ENCODE measurements around the gene JAK1. TPM values are rescaled to one million over a fixed set of nuclear protein-coding genes. Genes with fewer than 3 reads are reported as not detected.
A peak's percentile ranks its signal among the peaks of the same experiment; 100 is the strongest.

JAK1 gene
- total RNA-seq, 1 experiment from 2014 or later = 339 TPM

DNA sequence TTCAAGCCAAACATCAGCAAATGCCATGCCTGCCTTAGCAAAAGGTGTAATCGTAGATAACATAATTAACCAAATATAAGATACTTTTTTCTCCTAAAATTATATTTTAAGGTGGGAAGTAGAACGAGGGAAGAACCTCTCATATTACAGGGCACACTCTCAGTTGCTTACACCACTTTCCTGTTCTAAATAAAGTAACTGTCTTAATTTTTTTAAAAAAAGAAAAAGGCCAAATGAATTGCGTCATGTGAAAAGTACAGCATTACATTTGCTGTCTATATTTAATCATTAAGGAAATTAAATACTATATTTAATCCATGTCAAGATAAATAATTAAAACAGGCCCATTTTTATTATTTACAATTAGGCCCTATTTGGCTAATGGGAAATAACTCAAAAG, 23.7 kb downstream of the JAK1 start:
- Histone ChIP-seq H3K27me3 (replicated peaks; ENCODE audit: insufficient read depth, low read depth, low read length, poor library complexity) (no peaks in the 10 kb centered on the region), H3K4me3 (ENCODE audit: low read depth, low read length, poor library complexity, severe bottlenecking) (no peak overlapping the region), H3K27ac (ENCODE audit: low read depth, low read length, poor library complexity, severe bottlenecking) (peak overlapping the region; percentile 53), H3K9me3 (ENCODE audit: low read depth, low read length, poor library complexity, severe bottlenecking) (no peaks in the 10 kb centered on the region), H3K36me3 (ENCODE audit: insufficient read depth, low read length, poor library complexity, severe bottlenecking) (no peaks in the 10 kb centered on the region), H3K4me1 (ENCODE audit: insufficient read depth, low read length, poor library complexity, severe bottlenecking) (peaks cover 69% of the 10 kb centered on the region)
- TF ChIP-seq EZH2 (IDR thresholded peaks at IDR 0.05; ENCODE audit: borderline replicate concordance, low read depth, low read length, poor library complexity, severe bottlenecking) = no peak
- TF ChIP-seq, protein P1, sequence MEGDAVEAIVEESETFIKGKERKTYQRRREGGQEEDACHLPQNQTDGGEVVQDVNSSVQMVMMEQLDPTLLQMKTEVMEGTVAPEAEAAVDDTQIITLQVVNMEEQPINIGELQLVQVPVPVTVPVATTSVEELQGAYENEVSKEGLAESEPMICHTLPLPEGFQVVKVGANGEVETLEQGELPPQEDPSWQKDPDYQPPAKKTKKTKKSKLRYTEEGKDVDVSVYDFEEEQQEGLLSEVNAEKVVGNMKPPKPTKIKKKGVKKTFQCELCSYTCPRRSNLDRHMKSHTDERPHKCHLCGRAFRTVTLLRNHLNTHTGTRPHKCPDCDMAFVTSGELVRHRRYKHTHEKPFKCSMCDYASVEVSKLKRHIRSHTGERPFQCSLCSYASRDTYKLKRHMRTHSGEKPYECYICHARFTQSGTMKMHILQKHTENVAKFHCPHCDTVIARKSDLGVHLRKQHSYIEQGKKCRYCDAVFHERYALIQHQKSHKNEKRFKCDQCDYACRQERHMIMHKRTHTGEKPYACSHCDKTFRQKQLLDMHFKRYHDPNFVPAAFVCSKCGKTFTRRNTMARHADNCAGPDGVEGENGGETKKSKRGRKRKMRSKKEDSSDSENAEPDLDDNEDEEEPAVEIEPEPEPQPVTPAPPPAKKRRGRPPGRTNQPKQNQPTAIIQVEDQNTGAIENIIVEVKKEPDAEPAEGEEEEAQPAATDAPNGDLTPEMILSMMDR (conservative IDR thresholded peaks at IDR 0.05; ENCODE audit: low read depth, low read length) = no peak
- ChIA-PET POLR2A (ENCODE audit: low non-redundant PET) (no interaction called here), CTCF (no interaction called here)
- BruUV-seq (replicated peaks) = no TSS peak
- no peak for DNase-seq (ENCODE audit: low spot score)
- intact Hi-C loops (cut with micrococcal nuclease; ENCODE audit: unreplicated experiment) = no loop called here

DNA sequence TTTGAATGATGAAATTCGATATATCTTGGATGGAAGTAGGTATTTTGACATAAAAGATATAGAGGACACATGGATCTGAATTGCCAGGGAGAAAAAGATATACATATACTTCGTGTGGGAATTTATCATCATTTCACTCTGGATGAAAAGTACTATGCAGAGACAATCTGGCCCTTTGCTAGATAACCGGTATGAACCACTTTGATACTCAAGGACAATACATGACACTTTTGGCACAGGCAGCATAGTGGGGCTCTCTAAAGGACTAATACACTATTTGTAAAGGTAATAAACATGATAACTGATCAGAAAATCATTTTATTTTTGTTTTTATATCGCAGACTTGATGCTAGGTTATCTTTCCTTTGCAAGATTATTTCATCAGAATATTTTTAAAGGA, 24.2 kb downstream of the JAK1 start:
- H3K27ac ChIP-seq (ENCODE audit: low read depth, low read length, poor library complexity, severe bottlenecking) = peak overlapping the region; percentile 53
- H3K27me3 ChIP-seq (replicated peaks; ENCODE audit: insufficient read depth, low read depth, low read length, poor library complexity) = no peaks in the 10 kb centered on the region
- TF ChIP-seq, protein P1 (conservative IDR thresholded peaks at IDR 0.05; ENCODE audit: low read depth, low read length) = no peak
- no peak for TF ChIP-seq EZH2 (IDR thresholded peaks at IDR 0.05; ENCODE audit: borderline replicate concordance, low read depth, low read length, poor library complexity, severe bottlenecking)
- BruUV-seq (replicated peaks) = no TSS peak
- intact Hi-C loops (cut with micrococcal nuclease; ENCODE audit: unreplicated experiment) = no loop called here
- no peaks in the 10 kb centered on the region for H3K36me3 ChIP-seq (ENCODE audit: insufficient read depth, low read length, poor library complexity, severe bottlenecking)
- H3K4me1 ChIP-seq (ENCODE audit: insufficient read depth, low read length, poor library complexity, severe bottlenecking) = peaks cover 69% of the 10 kb centered on the region
- ChIA-PET CTCF (no interaction called here), POLR2A (ENCODE audit: low non-redundant PET) (interaction anchor here (0.7 kb wide), 1 partner anchor 249 kb away, joined by 3 read pairs; no protein-coding TSS in a partner anchor)
- DNase-seq (ENCODE audit: low spot score) = no peak
- H3K9me3 ChIP-seq (ENCODE audit: low read depth, low read length, poor library complexity, severe bottlenecking) = no peaks in the 10 kb centered on the region
- no peak overlapping the region for H3K4me3 ChIP-seq (ENCODE audit: low read depth, low read length, poor library complexity, severe bottlenecking)

GRCh38 chr1:64941461-64942117, 24.8 kb downstream of the JAK1 start:
- Histone ChIP-seq H3K27ac (ENCODE audit: low read depth, low read length, poor library complexity, severe bottlenecking) (peak overlapping the region; percentile 48), H3K27me3 (replicated peaks; ENCODE audit: insufficient read depth, low read depth, low read length, poor library complexity) (no peaks in the 10 kb centered on the region), H3K4me1 (ENCODE audit: insufficient read depth, low read length, poor library complexity, severe bottlenecking) (peaks cover 71% of the 10 kb centered on the region), H3K9me3 (ENCODE audit: low read depth, low read length, poor library complexity, severe bottlenecking) (no peaks in the 10 kb centered on the region), H3K4me3 (ENCODE audit: low read depth, low read length, poor library complexity, severe bottlenecking) (no peak overlapping the region), H3K36me3 (ENCODE audit: insufficient read depth, low read length, poor library complexity, severe bottlenecking) (no peaks in the 10 kb centered on the region)
- ChIA-PET CTCF (no interaction called here), POLR2A (ENCODE audit: low non-redundant PET) (interaction anchor here (0.7 kb wide), 1 partner anchor 248 kb away, joined by 3 read pairs; no protein-coding TSS in a partner anchor)
- no TSS peak for BruUV-seq (replicated peaks)
- DNase-seq (ENCODE audit: low spot score) = no peak
- intact Hi-C loops (cut with micrococcal nuclease; ENCODE audit: unreplicated experiment) = no loop called here
- TF ChIP-seq, protein P1 (conservative IDR thresholded peaks at IDR 0.05; ENCODE audit: low read depth, low read length) = no peak
- no peak for TF ChIP-seq EZH2 (IDR thresholded peaks at IDR 0.05; ENCODE audit: borderline replicate concordance, low read depth, low read length, poor library complexity, severe bottlenecking)
